ENCODE results near the gene CAPRIN1.

- no peak for TF ChIP-seq EZH2 (IDR thresholded peaks at IDR 0.05; ENCODE audit: insufficient read depth, poor library complexity, severe bottlenecking)
- TF ChIP-seq EZH2phosphoT487 (IDR thresholded peaks at IDR 0.05; ENCODE audit: insufficient read depth, low read depth): no peak
These were observed 20.5 kb downstream of the CAPRIN1 start for GRCh38 chr11:34072041-34072440.
